ENCODE results near the gene BTN3A1. TPM values are rescaled to one million over a fixed set of nuclear protein-coding genes. Genes with fewer than 3 reads are reported as not detected.
A peak's percentile ranks its signal among the peaks of the same experiment; 100 is the strongest.

The BTN3A1 gene
- total RNA-seq, 4 donors from 2014 or later, result 12.3 to 29.3 (median 16.6) TPM

- peaks cover 0 to 35% (median 4%) of the 10 kb centered on the region in 3 donors for H3K36me3 ChIP-seq
- H3K27me3 ChIP-seq, result no peaks in the 10 kb centered on the region
- TF ChIP-seq CTCF (IDR thresholded peaks at IDR 0.05), result no peak
- TF ChIP-seq EP300 (IDR thresholded peaks at IDR 0.05), result no peak
- no peak for TF ChIP-seq POLR2A (IDR thresholded peaks at IDR 0.05)
- no peak for DNase-seq (ENCODE audit: low spot score in 2 of 2)
- H3K9me3 ChIP-seq, result no peaks in the 10 kb centered on the region
- 71 to 76% methylated on average over 4 of the region's 4 CpGs for WGBS, 2 donors
- peaks cover 0 to 8% (median 0%) of the 10 kb centered on the region in 4 donors for H3K4me1 ChIP-seq
- no peak overlapping the region for H3K27ac ChIP-seq
- no peak overlapping the region for H3K4me3 ChIP-seq
Observed at GRCh38 chr6:26392932-26393636, 9.0 kb upstream of the BTN3A1 start.

GRCh38 chr6:26394289-26394688 lies 7.8 kb upstream of the BTN3A1 start:
- H3K4me3 ChIP-seq, result no peak overlapping the region
- peaks cover 0 to 8% (median 0%) of the 10 kb centered on the region in 4 donors for H3K4me1 ChIP-seq
- DNase-seq (ENCODE audit: low spot score in 2 of 2), result peak in 1 of 2 donors; percentile 26
- WGBS, 2 donors, result 45 to 71% methylated on average over 1 of the region's 1 CpG
- peaks cover 0 to 28% (median 4%) of the 10 kb centered on the region in 3 donors for H3K36me3 ChIP-seq
- H3K27ac ChIP-seq, result no peak overlapping the region
- TF ChIP-seq POLR2A (IDR thresholded peaks at IDR 0.05) (no peak), EP300 (IDR thresholded peaks at IDR 0.05) (no peak), CTCF (IDR thresholded peaks at IDR 0.05) (no peak)
- H3K9me3 ChIP-seq, result no peaks in the 10 kb centered on the region
- H3K27me3 ChIP-seq, result no peaks in the 10 kb centered on the region

- 91 to 92% methylated on average over 1 of the region's 1 CpG for WGBS, 2 donors
- H3K27me3 ChIP-seq, result no peaks in the 10 kb centered on the region
- no peaks in the 10 kb centered on the region for H3K36me3 ChIP-seq
- no peak for DNase-seq (ENCODE audit: low spot score in 2 of 2)
- H3K27ac ChIP-seq, result no peak overlapping the region
- TF ChIP-seq POLR2A (IDR thresholded peaks at IDR 0.05) (no peak), CTCF (IDR thresholded peaks at IDR 0.05) (no peak), EP300 (IDR thresholded peaks at IDR 0.05) (no peak)
- H3K4me3 ChIP-seq, result no peak overlapping the region
- no peaks in the 10 kb centered on the region for H3K9me3 ChIP-seq
- H3K4me1 ChIP-seq, result peaks cover 0 to 27% (median 9%) of the 10 kb centered on the region in 4 donors
Observed at GRCh38 chr6:26398555-26398954, 3.5 kb upstream of the BTN3A1 start.

- Histone ChIP-seq H3K4me1 (peaks cover 0 to 35% (median 15%) of the 10 kb centered on the region in 4 donors), H3K27me3 (no peaks in the 10 kb centered on the region), H3K4me3 (no peak overlapping the region), H3K36me3 (peaks cover 0 to 6% (median 0%) of the 10 kb centered on the region in 3 donors), H3K9me3 (no peaks in the 10 kb centered on the region), H3K27ac (no peak overlapping the region)
- WGBS, 2 donors, result 66 to 82% methylated on average over 2 of the region's 2 CpGs
- no peak for TF ChIP-seq CTCF (IDR thresholded peaks at IDR 0.05)
- TF ChIP-seq POLR2A (IDR thresholded peaks at IDR 0.05), result no peak
- TF ChIP-seq EP300 (IDR thresholded peaks at IDR 0.05), result no peak
- DNase-seq (ENCODE audit: low spot score in 2 of 2), result no peak
Observed at GRCh38 chr6:26400626-26401025, 1.4 kb upstream of the BTN3A1 start.

- Histone ChIP-seq H3K27ac (peak overlapping the region; percentile 82 to 94 (median 86)), H3K9me3 (no peaks in the 10 kb centered on the region), H3K27me3 (no peaks in the 10 kb centered on the region), H3K4me3 (peak overlapping the region; percentile 43 to 61 (median 54)), H3K4me1 (peaks cover 0 to 35% (median 15%) of the 10 kb centered on the region in 4 donors), H3K36me3 (peaks cover 0 to 10% (median 0%) of the 10 kb centered on the region in 3 donors)
- 37 to 49% methylated on average over 7 of the region's 7 CpGs for WGBS, 2 donors
- no peak for TF ChIP-seq CTCF (IDR thresholded peaks at IDR 0.05)
- TF ChIP-seq EP300 (IDR thresholded peaks at IDR 0.05), result no peak
- TF ChIP-seq POLR2A (IDR thresholded peaks at IDR 0.05), result no peak
- DNase-seq (ENCODE audit: low spot score in 2 of 2), result no peak
Observed at GRCh38 chr6:26401389-26401986, 587 bp upstream of the BTN3A1 start.

Data from tibial nerve (tissue), 4 donors.